OCI-LY1 (cell line): ENCODE results near the gene COL6A2.

Experiments
- H2AFZ ChIP-seq: fragments of 200-600 bp; sonication (generic), shearing (Covaris generic); 2 replicates; pipeline ENCODE4 v1.6.0; 2014; ENCODE audit warnings: antibody characterized with exemption, mild to moderate bottlenecking, low read length
- H3F3A ChIP-seq: fragments of 200-600 bp; sonication (generic), shearing (Covaris generic); 2 replicates; pipeline ENCODE4 v1.6.0; 2014; ENCODE audit warnings: mild to moderate bottlenecking, antibody characterized with exemption, low read length, moderate library complexity; ENCODE audit not compliant: insufficient read depth
- H3K27ac ChIP-seq: fragments of 200-600 bp; sonication (generic); 2 replicates; pipeline ENCODE4 v1.5.1; 2014; ENCODE audit warnings: low read length, mixed run types, mild to moderate bottlenecking, low read depth; ENCODE audit not compliant: poor library complexity, severe bottlenecking
- H3K27me3 ChIP-seq: fragments of 200-600 bp; sonication (generic); 2 replicates; pipeline ENCODE4 v1.6.0; 2014; ENCODE audit warnings: antibody characterized with exemption, mild to moderate bottlenecking, low read length, moderate library complexity; ENCODE audit not compliant: insufficient read depth
- H3K36me3 ChIP-seq: fragments of 200-600 bp; sonication (generic); 2 replicates; pipeline ENCODE4 v1.6.1; 2014; ENCODE audit warnings: mild to moderate bottlenecking, antibody characterized with exemption, low read length, moderate library complexity, mixed read lengths; ENCODE audit not compliant: insufficient read depth
- H3K4me1 ChIP-seq: fragments of 200-600 bp; sonication (generic); 2 replicates; pipeline ENCODE4 v1.5.1; 2014; ENCODE audit warnings: mild to moderate bottlenecking, low read length, moderate library complexity; ENCODE audit not compliant: insufficient read depth, severe bottlenecking
- H3K4me2 ChIP-seq: fragments of 200-600 bp; sonication (generic), shearing (Covaris generic); 2 replicates; pipeline ENCODE4 v1.6.1; 2014; ENCODE audit warnings: low read length
- H3K4me3 ChIP-seq: fragments of 200-600 bp; sonication (generic); 2 replicates; pipeline ENCODE4 v1.5.1; 2014; ENCODE audit warnings: low read length, low read depth, mild to moderate bottlenecking, mixed read lengths; ENCODE audit not compliant: poor library complexity, severe bottlenecking
- H3K79me2 ChIP-seq: fragments of 200-600 bp; shearing (Covaris generic); 2 replicates; pipeline ENCODE4 v1.6.1; 2016; ENCODE audit warnings: mixed run types, low read length, mixed read lengths; ENCODE audit not compliant: insufficient read depth
- H3K9ac ChIP-seq: fragments of 200-600 bp; sonication (generic), shearing (Covaris generic); 2 replicates; pipeline ENCODE4 v1.6.1; 2014; ENCODE audit warnings: mild to moderate bottlenecking, low read length, mixed read lengths
- H3K9me2 ChIP-seq: fragments of 200-600 bp; sonication (generic), shearing (Covaris generic); 2 replicates; pipeline ENCODE4 v1.6.1; 2014; ENCODE audit warnings: low read depth, mild to moderate bottlenecking, low read length, mixed read lengths
- H3K9me3 ChIP-seq: fragments of 200-600 bp; shearing (Covaris generic); 2 replicates; pipeline ENCODE4 v1.6.1; 2014; ENCODE audit warnings: low read length, mixed read lengths
- H4K20me1 ChIP-seq: fragments of 200-600 bp; sonication (generic), shearing (Covaris generic); 2 replicates; pipeline ENCODE4 v1.6.0; 2016; ENCODE audit warnings: mild to moderate bottlenecking, low read length; ENCODE audit not compliant: insufficient read depth
- EZH2 ChIP-seq: fragments of 200-600 bp; sonication (generic), shearing (Covaris generic); IDR thresholded peaks from 2 replicates; pipeline ENCODE4 v1.8.0; 2017; ENCODE audit warnings: borderline replicate concordance, mixed run types, mild to moderate bottlenecking, antibody characterized with exemption, low read length, moderate library complexity, mixed read lengths
- TF ChIP-seq, protein P1 (sequence below): fragments of 200-600 bp; sonication (generic), shearing (Covaris generic); IDR thresholded peaks from 2 replicates; pipeline ENCODE4 v1.5.1; 2017; ENCODE audit warnings: mild to moderate bottlenecking, antibody characterized with exemption, low read length, moderate library complexity, mixed read lengths

Gene COL6A2

DNA sequence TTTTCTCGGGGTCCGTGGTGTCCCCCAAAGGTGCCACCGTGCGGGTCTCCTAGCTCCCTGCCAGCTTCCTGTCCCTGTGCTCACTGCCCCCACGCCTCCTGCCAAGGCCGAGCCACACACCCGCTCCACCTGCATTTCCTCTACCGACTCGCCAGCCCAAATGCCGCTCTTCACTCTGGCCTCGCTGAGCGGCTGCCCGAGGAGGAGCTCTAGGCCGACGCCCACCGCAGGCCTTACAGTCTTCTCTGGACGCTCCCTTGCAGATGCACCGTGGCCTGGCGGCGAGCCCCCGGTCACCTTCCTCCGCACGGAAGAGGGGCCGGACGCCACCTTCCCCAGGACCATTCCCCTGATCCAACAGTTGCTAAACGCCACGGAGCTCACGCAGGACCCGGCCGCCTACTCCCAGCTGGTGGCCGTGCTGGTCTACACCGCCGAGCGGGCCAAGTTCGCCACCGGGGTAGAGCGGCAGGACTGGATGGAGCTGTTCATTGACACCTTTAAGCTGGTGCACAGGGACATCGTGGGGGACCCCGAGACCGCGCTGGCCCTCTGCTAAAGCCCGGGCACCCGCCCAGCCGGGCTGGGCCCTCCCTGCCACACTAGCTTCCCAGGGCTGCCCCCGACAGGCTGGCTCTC, 31.1 kb downstream of the COL6A2 start:
- no peaks in the 10 kb centered on the region for H3K79me2 ChIP-seq
- H3K9ac ChIP-seq = no peak overlapping the region
- H3K9me3 ChIP-seq = no peaks in the 10 kb centered on the region
- no peaks in the 10 kb centered on the region for H3K4me1 ChIP-seq
- H3K27ac ChIP-seq = no peak overlapping the region
- no peaks in the 10 kb centered on the region for H3F3A ChIP-seq
- H3K4me2 ChIP-seq = no peak overlapping the region
- TF ChIP-seq, protein P1, sequence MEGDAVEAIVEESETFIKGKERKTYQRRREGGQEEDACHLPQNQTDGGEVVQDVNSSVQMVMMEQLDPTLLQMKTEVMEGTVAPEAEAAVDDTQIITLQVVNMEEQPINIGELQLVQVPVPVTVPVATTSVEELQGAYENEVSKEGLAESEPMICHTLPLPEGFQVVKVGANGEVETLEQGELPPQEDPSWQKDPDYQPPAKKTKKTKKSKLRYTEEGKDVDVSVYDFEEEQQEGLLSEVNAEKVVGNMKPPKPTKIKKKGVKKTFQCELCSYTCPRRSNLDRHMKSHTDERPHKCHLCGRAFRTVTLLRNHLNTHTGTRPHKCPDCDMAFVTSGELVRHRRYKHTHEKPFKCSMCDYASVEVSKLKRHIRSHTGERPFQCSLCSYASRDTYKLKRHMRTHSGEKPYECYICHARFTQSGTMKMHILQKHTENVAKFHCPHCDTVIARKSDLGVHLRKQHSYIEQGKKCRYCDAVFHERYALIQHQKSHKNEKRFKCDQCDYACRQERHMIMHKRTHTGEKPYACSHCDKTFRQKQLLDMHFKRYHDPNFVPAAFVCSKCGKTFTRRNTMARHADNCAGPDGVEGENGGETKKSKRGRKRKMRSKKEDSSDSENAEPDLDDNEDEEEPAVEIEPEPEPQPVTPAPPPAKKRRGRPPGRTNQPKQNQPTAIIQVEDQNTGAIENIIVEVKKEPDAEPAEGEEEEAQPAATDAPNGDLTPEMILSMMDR = no peak
- TF ChIP-seq EZH2 = no peak
- H2AFZ ChIP-seq = no peak overlapping the region
- H3K4me3 ChIP-seq = no peak overlapping the region
- no peaks in the 10 kb centered on the region for H3K27me3 ChIP-seq
- H4K20me1 ChIP-seq = no peaks in the 10 kb centered on the region
- H3K36me3 ChIP-seq = no peaks in the 10 kb centered on the region
- no peaks in the 10 kb centered on the region for H3K9me2 ChIP-seq

DNA sequence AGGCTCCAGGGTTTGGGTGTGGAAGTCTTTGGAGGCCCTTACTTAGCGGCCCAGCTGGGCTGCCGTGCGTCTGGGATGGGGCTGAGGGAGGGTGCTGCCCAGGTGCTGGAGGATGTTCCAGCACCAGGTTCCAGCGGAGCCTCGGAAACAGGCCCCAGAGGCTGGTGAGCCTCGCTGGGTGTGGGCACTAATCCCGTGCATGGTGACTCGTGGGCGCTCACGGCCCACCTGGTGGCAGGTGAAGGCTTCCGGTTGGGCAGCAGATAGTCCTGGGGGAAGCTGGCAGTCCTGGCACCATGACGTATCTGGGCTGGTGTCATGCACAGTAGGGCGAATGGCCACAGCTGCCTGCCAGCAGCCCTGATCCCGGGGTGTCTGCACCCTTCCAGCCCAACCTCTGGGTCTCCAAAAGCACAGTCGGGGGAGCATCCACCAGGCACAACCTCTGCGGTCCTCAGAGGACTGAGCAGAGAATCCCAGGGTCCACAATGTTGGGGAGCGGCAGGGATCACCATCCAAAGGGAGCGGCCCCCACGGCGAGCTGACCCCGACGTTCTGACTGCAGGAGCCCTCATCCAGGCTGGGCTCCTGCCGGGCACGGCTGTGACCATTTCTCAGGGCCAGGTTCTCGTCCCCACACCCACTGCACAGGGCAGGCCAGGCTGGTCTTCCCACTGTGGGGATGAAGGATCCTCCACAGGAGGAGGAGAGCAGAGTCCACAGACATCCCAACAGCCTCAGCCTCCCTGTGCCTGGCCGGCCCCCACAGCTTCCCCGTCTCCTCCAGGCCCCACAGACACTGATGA, 32.1 kb downstream of the COL6A2 start:
- H3K9ac ChIP-seq = no peak overlapping the region
- no peaks in the 10 kb centered on the region for H3K79me2 ChIP-seq
- H3K4me3 ChIP-seq = no peak overlapping the region
- H3K4me2 ChIP-seq = no peak overlapping the region
- no peaks in the 10 kb centered on the region for H3K4me1 ChIP-seq
- no peaks in the 10 kb centered on the region for H3K36me3 ChIP-seq
- no peaks in the 10 kb centered on the region for H3K27me3 ChIP-seq
- TF ChIP-seq EZH2 = no peak
- no peaks in the 10 kb centered on the region for H3F3A ChIP-seq
- H3K27ac ChIP-seq = no peak overlapping the region
- no peaks in the 10 kb centered on the region for H4K20me1 ChIP-seq
- H3K9me3 ChIP-seq = no peaks in the 10 kb centered on the region
- no peaks in the 10 kb centered on the region for H3K9me2 ChIP-seq
- H2AFZ ChIP-seq = no peak overlapping the region

DNA sequence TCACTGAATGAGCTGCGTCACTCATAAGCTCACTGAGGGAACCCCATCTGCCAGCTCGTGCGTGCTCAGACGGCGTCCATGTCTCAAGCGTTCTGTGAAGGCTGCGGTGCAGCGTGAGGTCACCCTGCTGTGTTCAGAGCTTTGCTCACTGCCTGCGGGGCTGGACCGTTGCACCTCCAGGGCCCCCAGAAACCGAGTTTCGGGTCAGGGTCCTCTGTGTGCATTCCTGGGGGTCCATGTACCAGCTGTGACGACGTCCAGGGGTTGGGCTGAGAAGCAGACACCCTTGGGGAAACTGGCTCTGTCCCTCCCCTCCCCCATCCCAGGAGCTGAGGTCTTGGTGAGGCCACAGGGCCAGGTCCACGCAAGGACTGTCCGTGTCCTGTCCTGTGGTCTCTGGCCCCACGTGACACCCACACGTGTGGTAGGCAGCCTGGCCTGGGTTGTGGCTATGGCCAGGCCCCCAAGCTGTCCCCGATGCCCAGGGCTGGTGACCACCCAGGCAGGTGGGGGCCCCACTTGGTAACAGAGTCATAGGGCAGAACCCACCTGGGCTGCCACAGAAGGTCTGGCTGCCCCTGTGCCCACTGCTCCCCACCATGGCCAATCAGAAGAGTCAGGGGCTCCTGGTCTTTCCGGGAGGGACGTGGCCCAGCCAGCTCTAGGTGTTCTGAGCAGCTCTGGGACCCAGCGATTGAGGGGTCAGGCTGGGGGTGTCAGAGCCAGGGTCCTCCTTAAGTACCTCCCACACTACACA, 33.1 kb downstream of the COL6A2 start:
- no peak overlapping the region for H3K4me3 ChIP-seq
- H3K4me1 ChIP-seq = no peaks in the 10 kb centered on the region
- H3K36me3 ChIP-seq = no peaks in the 10 kb centered on the region
- H3K79me2 ChIP-seq = no peaks in the 10 kb centered on the region
- H3K27me3 ChIP-seq = no peaks in the 10 kb centered on the region
- TF ChIP-seq, protein P1 = no peak
- TF ChIP-seq EZH2 = no peak
- no peak overlapping the region for H3K9ac ChIP-seq
- H3K27ac ChIP-seq = no peak overlapping the region
- H2AFZ ChIP-seq = no peak overlapping the region
- no peaks in the 10 kb centered on the region for H3K9me3 ChIP-seq
- H3K4me2 ChIP-seq = no peak overlapping the region
- H3K9me2 ChIP-seq = no peaks in the 10 kb centered on the region
- no peaks in the 10 kb centered on the region for H3F3A ChIP-seq
- H4K20me1 ChIP-seq = no peaks in the 10 kb centered on the region
